Nephron progenitor cell (in vitro differentiated cells): Measurements from ENCODE around the gene RPTOR.
"Not testable (repeated sequence)": the region's sequence is repeated elsewhere in the genome, so short reads cannot be mapped to it uniquely, and the experiment has no call there.

Experiments
- DNase-seq: peaks from one replicate; pipeline ENCODE4 v3.0.0; 2021
- H3K27ac Mint-ChIP-seq: 2 replicates; pipeline ENCODE4 v1.8.0; 2021; ENCODE audit warnings: mild to moderate bottlenecking, moderate library complexity, mixed read lengths
- H3K27me3 Mint-ChIP-seq: 2 replicates; pipeline ENCODE4 v1.8.0; 2021; ENCODE audit warnings: mild to moderate bottlenecking, low read depth, mixed read lengths; ENCODE audit not compliant: poor library complexity
- H3K36me3 Mint-ChIP-seq: 2 replicates; pipeline ENCODE4 v1.8.0; 2021; ENCODE audit warnings: low read depth, mixed read lengths
- H3K4me1 Mint-ChIP-seq: 2 replicates; pipeline ENCODE4 v1.8.0; 2021; ENCODE audit warnings: mixed read lengths
- H3K4me3 Mint-ChIP-seq: 2 replicates; pipeline ENCODE4 v1.8.0; 2021; ENCODE audit warnings: mild to moderate bottlenecking, moderate library complexity, mixed read lengths
- H3K9me3 Mint-ChIP-seq: 2 replicates; pipeline ENCODE4 v1.8.0; 2021; ENCODE audit warnings: mild to moderate bottlenecking, moderate library complexity, mixed read lengths
- TF ChIP-seq, protein P1 (sequence below): fragments of 200-600 bp; sonication (generic); IDR thresholded peaks from 2 replicates; pipeline ENCODE4 v1.5.0; 2021; ENCODE audit warnings: antibody characterized with exemption

Gene RPTOR

DNA sequence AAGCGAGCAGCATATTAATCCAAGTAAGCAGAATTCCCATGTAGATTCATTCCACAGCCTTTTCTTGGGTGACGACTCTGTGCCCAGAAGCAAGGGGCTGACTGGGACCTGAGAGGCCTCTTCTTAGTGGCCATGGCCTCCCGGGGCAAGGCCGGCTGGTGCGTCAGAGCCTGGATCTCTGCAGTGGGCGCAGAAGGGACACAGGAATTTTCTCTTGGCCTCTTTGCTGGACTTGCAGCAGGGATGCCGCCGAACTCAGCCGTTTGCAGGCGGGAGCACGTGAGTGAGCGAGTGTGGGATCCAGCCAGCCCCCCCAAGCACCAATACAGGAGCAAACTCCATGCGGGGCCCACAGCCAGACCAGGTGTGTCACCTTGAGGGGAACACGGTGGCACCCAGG lies 151.8 kb downstream of the RPTOR start:
- Mint-ChIP-seq H3K9me3 (peaks cover 22% of the 10 kb centered on the region), H3K27me3 (peaks cover 3% of the 10 kb centered on the region), H3K36me3 (peaks cover 13% of the 10 kb centered on the region), H3K4me1 (peaks cover 67% of the 10 kb centered on the region), H3K4me3 (no peak overlapping the region), H3K27ac (no peak overlapping the region)
- TF ChIP-seq, protein P1, sequence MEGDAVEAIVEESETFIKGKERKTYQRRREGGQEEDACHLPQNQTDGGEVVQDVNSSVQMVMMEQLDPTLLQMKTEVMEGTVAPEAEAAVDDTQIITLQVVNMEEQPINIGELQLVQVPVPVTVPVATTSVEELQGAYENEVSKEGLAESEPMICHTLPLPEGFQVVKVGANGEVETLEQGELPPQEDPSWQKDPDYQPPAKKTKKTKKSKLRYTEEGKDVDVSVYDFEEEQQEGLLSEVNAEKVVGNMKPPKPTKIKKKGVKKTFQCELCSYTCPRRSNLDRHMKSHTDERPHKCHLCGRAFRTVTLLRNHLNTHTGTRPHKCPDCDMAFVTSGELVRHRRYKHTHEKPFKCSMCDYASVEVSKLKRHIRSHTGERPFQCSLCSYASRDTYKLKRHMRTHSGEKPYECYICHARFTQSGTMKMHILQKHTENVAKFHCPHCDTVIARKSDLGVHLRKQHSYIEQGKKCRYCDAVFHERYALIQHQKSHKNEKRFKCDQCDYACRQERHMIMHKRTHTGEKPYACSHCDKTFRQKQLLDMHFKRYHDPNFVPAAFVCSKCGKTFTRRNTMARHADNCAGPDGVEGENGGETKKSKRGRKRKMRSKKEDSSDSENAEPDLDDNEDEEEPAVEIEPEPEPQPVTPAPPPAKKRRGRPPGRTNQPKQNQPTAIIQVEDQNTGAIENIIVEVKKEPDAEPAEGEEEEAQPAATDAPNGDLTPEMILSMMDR = no peak
- DNase-seq = no peak

DNA sequence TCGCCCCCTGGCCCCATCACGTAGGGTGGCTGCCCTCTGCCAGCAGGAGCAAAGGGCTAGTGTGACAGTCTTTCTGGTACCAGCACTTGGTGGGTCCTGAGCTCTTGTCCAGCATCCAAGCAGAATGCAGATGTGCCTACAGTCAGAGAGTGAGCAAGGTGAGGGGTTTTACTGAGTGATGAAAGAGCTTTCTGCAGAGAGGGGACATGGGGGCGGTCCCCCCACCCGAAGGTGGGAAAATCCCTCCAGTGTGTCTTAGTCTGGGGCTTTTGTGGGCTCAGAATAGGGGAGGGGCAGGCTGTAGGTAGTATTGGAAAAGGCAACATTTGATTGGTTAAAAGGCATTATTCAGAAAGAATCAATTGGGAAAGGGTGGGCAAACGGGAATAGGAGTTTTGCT lies 152.3 kb downstream of the RPTOR start:
- no peak overlapping the region for H3K4me3 Mint-ChIP-seq
- H3K9me3 Mint-ChIP-seq = peaks cover 22% of the 10 kb centered on the region
- no peak for DNase-seq
- peak overlapping the region; percentile 43 for H3K27ac Mint-ChIP-seq
- peaks cover 70% of the 10 kb centered on the region for H3K4me1 Mint-ChIP-seq
- peaks cover 8% of the 10 kb centered on the region for H3K36me3 Mint-ChIP-seq
- peaks cover 3% of the 10 kb centered on the region for H3K27me3 Mint-ChIP-seq
- TF ChIP-seq, protein P1 = no peak

DNA sequence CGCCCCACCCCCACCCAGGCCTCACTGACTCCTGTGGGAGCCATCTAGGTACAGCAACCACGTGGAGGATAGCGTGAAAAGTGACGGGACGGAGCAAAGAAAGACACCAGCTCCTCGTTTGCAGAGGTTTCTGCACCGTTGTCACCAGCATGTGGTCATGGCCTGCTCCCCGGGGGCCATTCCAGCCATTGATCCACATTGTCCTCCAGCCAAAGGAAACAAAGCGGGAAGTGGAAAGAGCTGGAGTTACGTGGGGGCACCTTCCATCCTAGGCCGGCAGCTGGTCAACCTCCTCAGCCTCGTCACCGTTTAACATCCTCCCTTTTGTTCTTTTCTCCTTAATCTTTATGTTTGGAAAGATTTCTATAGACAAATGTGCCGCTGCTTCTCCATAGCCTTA lies 153.7 kb downstream of the RPTOR start:
- H3K27me3 Mint-ChIP-seq = peaks cover 3% of the 10 kb centered on the region
- H3K27ac Mint-ChIP-seq = no peak overlapping the region
- peaks cover 22% of the 10 kb centered on the region for H3K9me3 Mint-ChIP-seq
- no peak for DNase-seq
- H3K4me3 Mint-ChIP-seq = no peak overlapping the region
- peaks cover 77% of the 10 kb centered on the region for H3K4me1 Mint-ChIP-seq
- peaks cover 6% of the 10 kb centered on the region for H3K36me3 Mint-ChIP-seq
- TF ChIP-seq, protein P1 = no peak

DNA sequence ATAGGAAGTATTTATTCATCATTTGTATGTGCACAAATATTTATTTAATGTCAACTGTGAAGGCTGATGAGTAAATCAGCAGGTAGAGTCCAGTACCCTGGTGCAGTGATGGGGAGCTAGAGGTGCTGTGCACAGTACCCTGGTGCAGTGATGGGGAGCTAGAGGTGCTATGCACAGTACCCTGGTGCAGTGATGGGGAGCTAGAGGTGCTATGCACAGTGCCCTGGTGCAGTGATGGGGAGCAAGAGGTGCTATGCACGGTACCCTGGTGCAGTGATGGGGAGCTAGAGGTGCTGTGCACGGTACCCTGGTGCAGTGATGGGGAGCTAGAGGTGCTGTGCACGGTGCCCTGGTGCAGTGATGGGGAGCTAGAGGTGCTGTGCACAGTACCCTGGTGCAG lies 154.6 kb downstream of the RPTOR start:
- not testable (repeated sequence) for H3K4me3 Mint-ChIP-seq, H3K27me3 Mint-ChIP-seq, H3K27ac Mint-ChIP-seq, DNase-seq, H3K36me3 Mint-ChIP-seq
- Mint-ChIP-seq H3K9me3 (peaks cover 22% of the 10 kb centered on the region), H3K4me1 (peaks cover 77% of the 10 kb centered on the region)

DNA sequence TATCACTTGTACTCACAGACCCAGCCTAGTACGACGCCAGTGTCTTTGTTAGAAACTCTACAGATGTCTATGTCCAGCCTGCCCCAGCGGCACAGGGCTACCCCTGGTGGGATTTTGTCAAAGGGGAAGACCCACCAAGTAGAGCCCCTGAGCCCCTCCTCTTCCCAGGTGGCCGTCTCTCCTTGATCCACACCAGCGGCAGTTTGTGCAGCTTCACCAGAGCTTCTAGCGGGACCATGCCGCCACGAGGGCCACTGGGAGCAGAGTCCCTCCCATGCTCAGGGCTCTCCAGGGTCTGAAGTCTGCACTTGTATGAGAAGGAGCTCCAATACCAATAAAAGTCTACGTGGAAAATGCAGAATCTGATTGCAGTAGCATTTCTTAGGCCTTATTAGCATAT lies 157.1 kb downstream of the RPTOR start:
- DNase-seq = no peak
- Mint-ChIP-seq H3K27ac (no peak overlapping the region), H3K4me3 (no peak overlapping the region), H3K4me1 (peaks cover 80% of the 10 kb centered on the region), H3K9me3 (peaks cover 22% of the 10 kb centered on the region), H3K27me3 (peaks cover 3% of the 10 kb centered on the region), H3K36me3 (peaks cover 6% of the 10 kb centered on the region)
- TF ChIP-seq, protein P1 = no peak

DNA sequence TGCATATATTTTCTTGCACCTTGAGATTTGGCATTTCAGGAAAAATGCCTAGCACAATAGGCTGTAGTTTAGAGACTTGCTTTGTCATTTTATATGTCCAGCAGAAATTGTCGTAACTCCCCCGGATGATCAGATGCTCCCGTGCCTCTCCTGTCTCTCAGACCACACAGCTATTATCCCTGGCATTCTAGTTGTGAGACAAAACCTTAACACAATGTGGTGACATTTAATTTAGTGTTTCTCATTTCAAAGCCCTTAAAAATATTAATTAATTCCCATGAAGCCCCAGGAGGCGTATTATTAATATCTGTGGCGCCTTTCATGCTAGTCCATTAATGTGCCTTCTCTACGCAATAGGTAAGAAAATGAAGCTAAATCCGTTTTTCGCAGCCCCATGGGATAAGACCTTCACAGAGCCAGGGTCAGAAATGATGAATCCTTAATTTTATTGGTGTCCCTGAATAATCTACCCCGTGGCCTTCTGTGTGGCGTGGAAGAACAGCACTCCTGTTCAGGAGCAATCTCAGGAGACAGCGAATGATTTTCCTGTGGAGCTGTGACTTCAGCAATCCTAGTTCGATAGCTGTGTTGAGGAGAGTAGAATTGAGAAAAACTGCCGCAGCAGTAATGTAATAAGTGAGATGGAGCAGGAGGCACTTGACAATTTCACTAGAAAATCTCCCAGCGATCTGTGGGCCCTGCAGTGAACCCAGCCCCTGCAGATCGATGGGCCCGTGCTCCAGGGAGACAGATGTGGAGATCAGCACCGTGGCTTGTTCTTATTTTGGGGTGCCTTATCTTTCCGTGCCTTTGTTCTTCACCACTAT lies 157.9 kb downstream of the RPTOR start:
- Mint-ChIP-seq H3K27me3 (peaks cover 2% of the 10 kb centered on the region), H3K36me3 (peaks cover 6% of the 10 kb centered on the region), H3K4me1 (peaks cover 85% of the 10 kb centered on the region), H3K9me3 (peaks cover 22% of the 10 kb centered on the region), H3K4me3 (no peak overlapping the region), H3K27ac (no peak overlapping the region)
- TF ChIP-seq, protein P1 = no peak
- DNase-seq = no peak
